MG63 (cell line): ENCODE results near the gene PKD1L1. TPM values are rescaled to one million over a fixed set of nuclear protein-coding genes. Genes with fewer than 3 reads are reported as not detected.
"Not testable (repeated sequence)": the region's sequence is repeated elsewhere in the genome, so short reads cannot be mapped to it uniquely, and the experiment has no call there.

Source experiments
- DNase-seq: peaks from one replicate; pipeline ENCODE4 v3.0.0-alpha.2; 2020
- H3K27me3 ChIP-seq: fragments of 250-450 bp; sonication (Bioruptor Pico); 2 replicates; pipeline ENCODE4 v1.5.1; 2020; ENCODE audit warnings: mild to moderate bottlenecking, moderate library complexity
- H3K36me3 ChIP-seq: fragments of 250-450 bp; sonication (Bioruptor Pico); 2 replicates; pipeline ENCODE4 v1.5.1; 2020; ENCODE audit warnings: mild to moderate bottlenecking, moderate library complexity
- H3K4me3 ChIP-seq: fragments of 250-450 bp; sonication (Bioruptor Pico); 2 replicates; pipeline ENCODE4 v1.5.1; 2020; ENCODE audit warnings: mild to moderate bottlenecking, moderate library complexity
- H3K9me3 ChIP-seq: fragments of 250-450 bp; sonication (Bioruptor Pico); 2 replicates; pipeline ENCODE4 v1.5.1; 2020; ENCODE audit warnings: mild to moderate bottlenecking, moderate library complexity
- total RNA-seq: library from RNA; depleted of rRNA; stranded (reverse); fragments of >200 nt; shearing (Covaris generic); gene quantifications from 2 replicates; pipeline ENCODE4 v1.2.3, GENCODE V29; 2014; ENCODE audit warnings: low replicate concordance; rRNA removed

Gene PKD1L1, protein sequence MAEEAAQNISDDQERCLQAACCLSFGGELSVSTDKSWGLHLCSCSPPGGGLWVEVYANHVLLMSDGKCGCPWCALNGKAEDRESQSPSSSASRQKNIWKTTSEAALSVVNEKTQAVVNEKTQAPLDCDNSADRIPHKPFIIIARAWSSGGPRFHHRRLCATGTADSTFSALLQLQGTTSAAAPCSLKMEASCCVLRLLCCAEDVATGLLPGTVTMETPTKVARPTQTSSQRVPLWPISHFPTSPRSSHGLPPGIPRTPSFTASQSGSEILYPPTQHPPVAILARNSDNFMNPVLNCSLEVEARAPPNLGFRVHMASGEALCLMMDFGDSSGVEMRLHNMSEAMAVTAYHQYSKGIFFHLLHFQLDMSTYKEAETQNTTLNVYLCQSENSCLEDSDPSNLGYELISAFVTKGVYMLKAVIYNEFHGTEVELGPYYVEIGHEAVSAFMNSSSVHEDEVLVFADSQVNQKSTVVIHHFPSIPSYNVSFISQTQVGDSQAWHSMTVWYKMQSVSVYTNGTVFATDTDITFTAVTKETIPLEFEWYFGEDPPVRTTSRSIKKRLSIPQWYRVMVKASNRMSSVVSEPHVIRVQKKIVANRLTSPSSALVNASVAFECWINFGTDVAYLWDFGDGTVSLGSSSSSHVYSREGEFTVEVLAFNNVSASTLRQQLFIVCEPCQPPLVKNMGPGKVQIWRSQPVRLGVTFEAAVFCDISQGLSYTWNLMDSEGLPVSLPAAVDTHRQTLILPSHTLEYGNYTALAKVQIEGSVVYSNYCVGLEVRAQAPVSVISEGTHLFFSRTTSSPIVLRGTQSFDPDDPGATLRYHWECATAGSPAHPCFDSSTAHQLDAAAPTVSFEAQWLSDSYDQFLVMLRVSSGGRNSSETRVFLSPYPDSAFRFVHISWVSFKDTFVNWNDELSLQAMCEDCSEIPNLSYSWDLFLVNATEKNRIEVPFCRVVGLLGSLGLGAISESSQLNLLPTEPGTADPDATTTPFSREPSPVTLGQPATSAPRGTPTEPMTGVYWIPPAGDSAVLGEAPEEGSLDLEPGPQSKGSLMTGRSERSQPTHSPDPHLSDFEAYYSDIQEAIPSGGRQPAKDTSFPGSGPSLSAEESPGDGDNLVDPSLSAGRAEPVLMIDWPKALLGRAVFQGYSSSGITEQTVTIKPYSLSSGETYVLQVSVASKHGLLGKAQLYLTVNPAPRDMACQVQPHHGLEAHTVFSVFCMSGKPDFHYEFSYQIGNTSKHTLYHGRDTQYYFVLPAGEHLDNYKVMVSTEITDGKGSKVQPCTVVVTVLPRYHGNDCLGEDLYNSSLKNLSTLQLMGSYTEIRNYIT (N-terminal part only)
- 0.13 and 0.79 TPM in 2 replicates for total RNA-seq

- no peak within 1 kb of the TSS for H3K4me3 ChIP-seq
- DNase-seq = no peak
- no peaks in the 10 kb centered on the region for H3K36me3 ChIP-seq
Observed at GRCh38 chr7:47948141-47948790, at the start of gene PKD1L1. Gene PKD1L1, minus strand, starts transcription at chr7:47948466. Its CDS starts 26 bp downstream, at chr7:47948440.

GRCh38 chr7:47992446-47992845 is 44.2 kb upstream of the PKD1L1 start:
- H3K4me3 ChIP-seq = no peak overlapping the region

More at GRCh38 chr7:47948141-47948790, at the start of gene PKD1L1:
- H3K9me3 ChIP-seq = no peaks in the 10 kb centered on the region
- H3K27me3 ChIP-seq = no peaks in the 10 kb centered on the region

GRCh38 chr7:47991741-47992311 is 43.6 kb upstream of the PKD1L1 start:
- DNase-seq = peak; percentile 78
- Histone ChIP-seq H3K4me3 (peak overlapping the region; percentile 22; the same call in 1 of the 2 replicates), H3K27me3 (no peaks in the 10 kb centered on the region), H3K36me3 (no peaks in the 10 kb centered on the region), H3K9me3 (no peaks in the 10 kb centered on the region)

More at GRCh38 chr7:47992446-47992845, 44.2 kb upstream of the PKD1L1 start:
- no peaks in the 10 kb centered on the region for H3K36me3 ChIP-seq
- no peaks in the 10 kb centered on the region for H3K9me3 ChIP-seq
- DNase-seq = no peak
- H3K27me3 ChIP-seq = no peaks in the 10 kb centered on the region

GRCh38 chr7:47991270-47991669 is 43.0 kb upstream of the PKD1L1 start:
- no peaks in the 10 kb centered on the region for H3K9me3 ChIP-seq
- DNase-seq = no peak
- no peak overlapping the region for H3K4me3 ChIP-seq
- no peaks in the 10 kb centered on the region for H3K36me3 ChIP-seq
- H3K27me3 ChIP-seq = no peaks in the 10 kb centered on the region

DNA sequence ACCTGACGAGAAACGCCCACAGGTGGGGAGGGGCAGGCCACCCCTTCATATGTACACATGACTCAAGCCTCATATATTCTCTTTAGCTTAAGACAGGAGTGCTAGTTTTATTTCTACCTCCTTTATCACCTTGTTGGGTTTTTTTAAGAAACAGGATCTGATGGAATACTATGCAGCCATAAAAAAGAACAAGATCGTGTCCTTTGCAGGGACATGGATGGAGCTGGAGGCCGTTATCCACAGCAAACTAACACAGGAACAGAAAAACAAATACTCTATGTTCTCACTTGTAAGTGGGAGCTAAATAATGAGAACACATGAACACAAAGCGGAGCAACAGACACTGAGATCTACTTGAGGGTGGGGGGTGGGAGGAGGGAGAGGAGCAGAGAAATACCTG is 42.3 kb upstream of the PKD1L1 start:
- Histone ChIP-seq H3K4me3 (no peak overlapping the region), H3K9me3 (no peaks in the 10 kb centered on the region)
- DNase-seq = no peak

GRCh38 chr7:47989607-47990400 is 41.5 kb upstream of the PKD1L1 start:
- not testable (repeated sequence) for H3K9me3 ChIP-seq, H3K4me3 ChIP-seq, H3K36me3 ChIP-seq, H3K27me3 ChIP-seq, DNase-seq

More for the DNA sequence above, 42.3 kb upstream of the PKD1L1 start:
- no peaks in the 10 kb centered on the region for H3K27me3 ChIP-seq
- H3K36me3 ChIP-seq = no peaks in the 10 kb centered on the region

DNA sequence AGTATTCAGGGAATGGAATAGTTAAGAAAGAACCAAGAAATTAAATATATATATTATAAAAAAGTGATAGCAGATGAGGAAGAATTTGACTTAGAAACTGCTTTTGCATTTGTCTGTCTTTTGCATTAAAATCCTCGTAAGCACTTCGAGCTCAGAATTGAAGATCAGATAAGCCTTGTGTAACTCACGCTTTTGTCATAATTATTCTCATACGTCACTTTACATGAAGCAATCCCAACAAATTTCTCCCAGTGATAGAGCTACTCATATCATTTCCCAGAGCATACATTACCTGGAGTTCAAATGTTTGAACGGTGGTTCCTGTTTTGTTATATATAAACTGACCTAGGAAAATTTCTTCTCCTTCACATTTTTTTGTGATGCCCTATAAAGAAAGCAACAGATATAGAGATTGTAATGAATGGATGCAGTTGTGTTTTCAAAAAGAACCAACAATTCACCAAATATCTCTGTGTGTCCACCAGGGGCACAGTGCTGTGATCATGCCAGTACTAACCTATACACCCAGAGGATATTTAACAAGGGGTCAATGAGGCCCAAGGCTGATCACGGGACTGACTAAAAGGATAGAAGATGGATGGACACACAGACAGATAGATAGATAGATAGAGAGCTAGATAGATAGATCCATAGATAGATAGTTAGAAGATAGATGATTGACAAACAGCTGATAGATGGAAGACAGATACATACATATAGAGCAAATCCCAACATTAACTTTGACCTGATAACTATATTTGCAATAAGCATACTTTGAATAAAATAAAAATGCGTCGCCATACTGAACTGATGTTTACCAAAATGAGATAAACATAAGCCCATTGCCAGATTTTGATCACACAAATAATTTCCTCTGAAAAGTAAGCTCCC is 40.5 kb upstream of the PKD1L1 start:
- DNase-seq = no peak
- H3K36me3 ChIP-seq = no peaks in the 10 kb centered on the region
- no peak overlapping the region for H3K4me3 ChIP-seq
- no peaks in the 10 kb centered on the region for H3K27me3 ChIP-seq
- H3K9me3 ChIP-seq = no peaks in the 10 kb centered on the region

DNA sequence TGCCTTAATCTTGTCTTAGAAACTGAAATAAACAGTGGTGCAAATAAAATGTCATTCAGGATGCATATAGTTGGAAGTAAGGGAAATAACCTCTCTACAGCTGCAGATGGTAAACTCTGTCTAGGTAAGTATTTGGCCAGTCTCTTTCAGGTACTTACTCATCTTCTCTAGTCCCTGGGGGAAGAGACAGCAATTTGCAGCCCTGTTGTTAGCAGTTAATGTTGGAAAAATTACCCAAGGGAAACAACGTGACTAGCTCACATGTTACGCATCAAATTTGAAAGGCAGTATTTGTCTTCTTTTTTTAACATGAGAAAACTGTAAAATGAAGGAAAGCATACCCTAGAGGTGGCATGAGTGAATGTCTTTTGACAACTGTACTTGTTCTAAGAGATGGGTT is 34.3 kb upstream of the PKD1L1 start:
- DNase-seq = no peak
- Histone ChIP-seq H3K4me3 (no peak overlapping the region), H3K27me3 (no peaks in the 10 kb centered on the region), H3K36me3 (peaks cover 10% of the 10 kb centered on the region), H3K9me3 (no peaks in the 10 kb centered on the region)

DNA sequence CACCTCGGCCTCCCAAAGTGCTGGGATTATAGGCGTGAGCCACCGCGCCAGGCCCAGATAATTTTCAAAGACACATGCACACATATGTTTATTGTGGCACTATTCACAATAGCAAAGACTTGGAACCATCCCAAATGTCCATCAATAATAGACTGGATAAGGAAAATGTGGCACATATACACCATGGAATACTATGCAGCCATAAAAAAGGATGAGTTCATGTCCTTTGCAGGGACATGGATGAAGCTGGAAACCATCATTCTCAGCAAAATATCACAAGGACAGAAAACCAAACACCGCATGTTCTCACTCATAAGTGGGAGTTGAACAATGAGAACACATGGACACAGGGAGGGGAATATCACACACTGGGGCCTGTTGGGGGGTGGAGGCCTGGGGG is 32.4 kb upstream of the PKD1L1 start:
- H3K9me3 ChIP-seq, H3K4me3 ChIP-seq, DNase-seq, H3K27me3 ChIP-seq: not testable (repeated sequence)
- peaks cover 29% of the 10 kb centered on the region for H3K36me3 ChIP-seq

DNA sequence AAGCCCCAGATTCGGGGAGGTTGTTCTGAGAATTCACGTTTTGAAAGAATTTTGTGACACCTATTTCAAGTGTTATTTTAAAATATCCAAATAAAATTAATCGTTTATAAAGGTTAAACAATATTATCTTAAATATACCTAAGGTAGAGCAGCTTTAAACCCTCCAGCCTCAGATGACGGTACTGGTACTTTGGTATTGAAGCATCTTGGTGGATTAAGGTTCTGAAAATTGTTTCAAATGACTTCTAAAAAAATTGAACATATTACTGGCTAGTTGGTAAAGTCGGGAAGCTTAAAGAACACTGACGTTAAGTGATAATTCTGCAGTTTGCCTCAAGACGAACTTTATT is 31.5 kb upstream of the PKD1L1 start:
- peak overlapping the region; percentile 92 for H3K4me3 ChIP-seq
- no peaks in the 10 kb centered on the region for H3K27me3 ChIP-seq
- H3K36me3 ChIP-seq = peaks cover 34% of the 10 kb centered on the region
- no peaks in the 10 kb centered on the region for H3K9me3 ChIP-seq
- DNase-seq = no peak

GRCh38 chr7:47979145-47979831 is 31.0 kb upstream of the PKD1L1 start, which contains the start of gene HUS1:
Gene HUS1, minus strand, starts transcription at chr7:47979615. Its CDS starts 96 bp downstream, at chr7:47979519.
- peak; percentile 93 for DNase-seq
- Histone ChIP-seq H3K36me3 (peaks cover 39% of the 10 kb centered on the region), H3K27me3 (no peaks in the 10 kb centered on the region), H3K4me3 (peak within 1 kb of the TSS; percentile 92), H3K9me3 (no peaks in the 10 kb centered on the region)

DNA sequence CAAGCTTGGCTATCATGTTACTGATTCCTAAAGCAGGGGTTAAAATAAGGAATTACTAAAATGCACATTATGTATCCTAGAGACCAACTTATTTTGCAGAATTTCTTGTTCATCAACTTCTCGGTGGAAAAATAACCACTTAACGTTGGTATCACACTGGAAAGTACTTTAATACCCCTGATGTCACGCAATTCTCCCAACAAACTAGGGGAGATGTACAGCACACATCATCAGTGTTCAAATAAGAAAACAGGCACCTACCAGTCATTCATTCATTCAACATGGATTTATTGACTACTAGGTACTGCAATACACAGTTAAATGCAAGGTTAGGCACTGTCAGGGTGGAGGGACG is 30.5 kb upstream of the PKD1L1 start:
- no peaks in the 10 kb centered on the region for H3K27me3 ChIP-seq
- DNase-seq = no peak
- H3K4me3 ChIP-seq = peak overlapping the region; percentile 92
- H3K36me3 ChIP-seq = peaks cover 45% of the 10 kb centered on the region
- no peaks in the 10 kb centered on the region for H3K9me3 ChIP-seq

GRCh38 chr7:47973739-47974138 is 25.5 kb upstream of the PKD1L1 start:
- no peak for DNase-seq
- Histone ChIP-seq H3K9me3 (no peaks in the 10 kb centered on the region), H3K36me3 (peaks cover 71% of the 10 kb centered on the region), H3K4me3 (no peak overlapping the region), H3K27me3 (no peaks in the 10 kb centered on the region)

- no peaks in the 10 kb centered on the region for H3K27me3 ChIP-seq
- DNase-seq = no peak
- H3K36me3 ChIP-seq = peaks cover 70% of the 10 kb centered on the region
- H3K4me3 ChIP-seq = no peak overlapping the region
- H3K9me3 ChIP-seq = no peaks in the 10 kb centered on the region
Observed at GRCh38 chr7:47970761-47971160, 22.5 kb upstream of the PKD1L1 start.
